Heart left ventricle (tissue), 16 donors: ENCODE data around the gene ELOA. TPM values are rescaled to one million over a fixed set of nuclear protein-coding genes. Genes with fewer than 3 reads are reported as not detected.
A peak's percentile ranks its signal among the peaks of the same experiment; 100 is the strongest.

Experiments
- ATAC-seq, 4 donors: fragments of 200-7000 bp; cut with Tn5 transposase; one replicate each; pipeline ENCODE4 v1.9.1; 2020 to 2022; ENCODE audit warnings: moderate library complexity in 4 of 4, mild to moderate bottlenecking in 3 of 4, moderate number of reproducible peaks in 1 of 4
- DNase-seq, 5 donors: peaks; one replicate each; pipeline ENCODE4 v3.0.0-alpha.2; 2020
- H3K27ac ChIP-seq, 12 donors: fragments of 200-600 bp; sonication (generic) in 4 of 12; one replicate each; pipeline versions ENCODE4 v1.5.0 to v1.8.0; 2016 to 2022; ENCODE audit warnings: mild to moderate bottlenecking in 2 of 12
- H3K27me3 ChIP-seq, 9 donors: fragments of 200-600 bp; sonication (generic) in 2 of 9; one replicate each; pipeline versions ENCODE4 v1.5.1 to v1.8.0; 2016 to 2022; ENCODE audit warnings: mild to moderate bottlenecking in 3 of 9
- H3K36me3 ChIP-seq, 9 donors: fragments of 200-600 bp; sonication (generic) in 2 of 9; one replicate each; pipeline versions ENCODE4 v1.5.0 to v1.8.0; 2018 to 2022; ENCODE audit warnings: mild to moderate bottlenecking in 2 of 9
- H3K4me1 ChIP-seq, 12 donors: fragments of 200-600 bp; sonication (generic) in 4 of 12; one replicate each; pipeline versions ENCODE4 v1.5.0 to v1.8.0; 2016 to 2022; ENCODE audit warnings: mild to moderate bottlenecking in 3 of 12
- H3K4me3 ChIP-seq, 12 donors: fragments of 200-600 bp; sonication (generic) in 4 of 12; one replicate each; pipeline versions ENCODE4 v1.5.0 to v1.8.0; 2017 to 2022; ENCODE audit warnings: mild to moderate bottlenecking in 9 of 12, moderate library complexity in 4 of 12
- H3K9me3 ChIP-seq, 12 donors: fragments of 200-600 bp; sonication (generic) in 4 of 12; one replicate each; pipeline versions ENCODE4 v1.5.0 to v1.8.0; 2016 to 2022; ENCODE audit warnings: mild to moderate bottlenecking in 1 of 12
- POLR2A ChIP-seq, 2 donors: fragments of 450-650 bp; IDR thresholded peaks; one replicate each; pipeline ENCODE4 v1.6.1; 2017; ENCODE audit warnings: antibody characterized with exemption in 2 of 2, mild to moderate bottlenecking in 2 of 2, moderate library complexity in 2 of 2
- WGBS, 4 donors: extraction: QIAGEN DNeasy Blood & Tissue Kit in 2 of 4; methylation state at CpG; one replicate each; pipeline versions ENCODE4 v1.1.5 to v1.1.7; 2013 to 2018; 5-methylcytosine and 5-hydroxymethylcytosine counted together
- intact Hi-C, 10 donors: fragments of 100-400 bp; cut with DNase I; formaldehyde crosslinking; loops; one replicate each; pipeline versions ENCODE4 v1.11.1 to v1.14.2; 2022
- polyA plus RNA-seq, 2 donors: library from polyadenylated mRNA; stranded (reverse); fragments of 200-250 nt; gene quantifications; one replicate each; pipeline ENCODE4 v1.2.3, GENCODE V29; 2013
- total RNA-seq, 9 donors: library from RNA; depleted of rRNA in 2 of 9; stranded (reverse); fragments of >200 nt in 2 of 9; fragmentation: NEBNext Ultra II Directional in 3 of 9; extraction: Animal tissue kit (Norgen Biotek cat#: 25700) in 3 of 9; gene quantifications; one replicate each; pipeline versions ENCODE4 v1.1.0 to v1.2.4, GENCODE V29; 2016 to 2023
- TF ChIP-seq, protein P1 (sequence below), 12 donors: fragments of 200-600 bp; sonication (generic) in 4 of 12; IDR thresholded peaks; one replicate each; pipeline versions ENCODE4 v1.5.0 to v1.8.0; 2018 to 2022; ENCODE audit warnings: antibody characterized with exemption in 12 of 12, mild to moderate bottlenecking in 5 of 12
- donor health status: ischemic (EF 13 %, LVEDD 7.1; RV severe dilation, severe dysfunction).
- donor health status: healthy with polysubstance abuse.
- donor health status: DM: no; HTN: yes; CAD: no.
- donor health status: DM: no; HTN: no; CAD: no.
- donor health status: ischemic (EF 25% LVEDD 6.9; RV normal size, moderate dysfunction).
- donor health status: ischemic (EF 25% LVEDD 5.7; RV mildly dilated, moderate dysfunction).
- donor health status: healthy.
- donor health status: DM: yes; HTN: yes; CAD: no.
- donor health status: ischemic (EF 35%, LVEDD 5.7; RV mildly dilated, moderate dysfunction).
- donor health status: nonischemic (EF 11% LVEDD 7.7; RV severe dilation, severe dysfunction).
- donor health status: DM: yes; HTN: yes; CAD: no.
- donor health status: PGD.
- donor health status: ischemic (EF 29% LVEDD 5.4; RV normal size, mild dysfunction).
- donor health status: nonischemic (EF 23%, LVEDD 6.1; RV moderate dilation, normal function).

The ELOA gene
- total and polyA plus RNA-seq, 11 donors, result 11.3 to 45.8 (median 34.0) TPM

DNA sequence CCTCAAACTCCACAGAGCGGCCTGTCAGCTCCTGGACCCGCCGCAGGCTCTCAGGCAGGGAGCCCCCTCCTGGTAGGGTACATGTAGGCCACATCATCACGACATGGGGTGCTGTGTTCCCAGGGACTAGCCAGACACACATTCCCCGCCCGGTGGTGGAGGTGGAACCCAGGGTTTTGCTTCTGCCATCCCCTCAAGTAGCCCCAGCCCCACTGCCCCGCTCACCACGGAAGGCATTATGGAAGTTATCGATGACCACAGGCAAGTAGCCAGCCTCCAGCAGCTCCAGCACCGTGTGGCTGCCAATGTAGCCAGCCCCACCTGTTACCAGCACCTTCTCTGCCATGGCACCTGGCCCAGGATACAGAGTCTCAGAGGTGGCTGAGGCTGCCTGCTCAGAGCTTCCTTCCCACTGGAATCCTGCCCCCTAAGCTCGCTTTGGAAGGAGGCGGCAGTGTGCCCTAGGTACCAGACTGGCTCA is 55.4 kb downstream of the ELOA start:
- ATAC-seq (no peak), DNase-seq (no peak)
- Histone ChIP-seq H3K36me3 (peaks cover 0 to 42% (median 16%) of the 10 kb centered on the region in 9 donors), H3K27ac (peak overlapping the region in 4 of 12 donors; percentile 25 to 97 (median 96)), H3K9me3 (no peaks in the 10 kb centered on the region), H3K27me3 (no peaks in the 10 kb centered on the region), H3K4me1 (peaks cover 3 to 28% (median 20%) of the 10 kb centered on the region in 12 donors), H3K4me3 (peak overlapping the region in 2 of 12 donors; percentile 78 to 79)
- intact Hi-C loops, result no loop called here
- TF ChIP-seq, protein P1, sequence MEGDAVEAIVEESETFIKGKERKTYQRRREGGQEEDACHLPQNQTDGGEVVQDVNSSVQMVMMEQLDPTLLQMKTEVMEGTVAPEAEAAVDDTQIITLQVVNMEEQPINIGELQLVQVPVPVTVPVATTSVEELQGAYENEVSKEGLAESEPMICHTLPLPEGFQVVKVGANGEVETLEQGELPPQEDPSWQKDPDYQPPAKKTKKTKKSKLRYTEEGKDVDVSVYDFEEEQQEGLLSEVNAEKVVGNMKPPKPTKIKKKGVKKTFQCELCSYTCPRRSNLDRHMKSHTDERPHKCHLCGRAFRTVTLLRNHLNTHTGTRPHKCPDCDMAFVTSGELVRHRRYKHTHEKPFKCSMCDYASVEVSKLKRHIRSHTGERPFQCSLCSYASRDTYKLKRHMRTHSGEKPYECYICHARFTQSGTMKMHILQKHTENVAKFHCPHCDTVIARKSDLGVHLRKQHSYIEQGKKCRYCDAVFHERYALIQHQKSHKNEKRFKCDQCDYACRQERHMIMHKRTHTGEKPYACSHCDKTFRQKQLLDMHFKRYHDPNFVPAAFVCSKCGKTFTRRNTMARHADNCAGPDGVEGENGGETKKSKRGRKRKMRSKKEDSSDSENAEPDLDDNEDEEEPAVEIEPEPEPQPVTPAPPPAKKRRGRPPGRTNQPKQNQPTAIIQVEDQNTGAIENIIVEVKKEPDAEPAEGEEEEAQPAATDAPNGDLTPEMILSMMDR (IDR thresholded peaks at IDR 0.05), result no peak
- TF ChIP-seq POLR2A (IDR thresholded peaks at IDR 0.05), result no peak
- 85 to 89% (median 88%) methylated on average over 7 to 12 of the region's 12 CpGs for WGBS, 4 donors

DNA sequence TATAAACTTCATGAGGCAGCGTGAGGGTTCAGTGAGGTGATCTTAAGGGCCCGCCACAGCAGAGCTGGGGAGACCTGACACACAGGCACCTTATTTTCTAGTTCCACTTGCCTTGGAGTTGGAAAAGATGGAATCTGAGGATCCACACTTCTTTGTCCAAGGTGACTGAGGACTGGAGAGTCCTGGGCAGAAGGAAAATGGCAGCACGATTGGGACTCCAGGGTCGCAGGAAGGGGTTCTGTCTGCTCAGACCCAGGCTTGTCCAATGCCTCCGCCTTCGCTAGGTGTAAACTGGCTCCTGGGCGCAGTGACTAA is 55.9 kb downstream of the ELOA start:
- ATAC-seq, result no peak
- Histone ChIP-seq H3K27me3 (no peaks in the 10 kb centered on the region), H3K9me3 (no peaks in the 10 kb centered on the region), H3K36me3 (peaks cover 0 to 41% (median 21%) of the 10 kb centered on the region in 9 donors), H3K27ac (peak overlapping the region in 8 of 12 donors; percentile 84 to 97 (median 95)), H3K4me3 (peak overlapping the region in 8 of 12 donors; percentile 64 to 88 (median 79)), H3K4me1 (peaks cover 3 to 23% (median 20%) of the 10 kb centered on the region in 12 donors)
- no peak for TF ChIP-seq POLR2A (IDR thresholded peaks at IDR 0.05)
- TF ChIP-seq, protein P1 (IDR thresholded peaks at IDR 0.05), result no peak
- 74 to 85% (median 76%) methylated on average over 6 to 7 of the region's 7 CpGs for WGBS, 4 donors
- intact Hi-C loops, result no loop called here
- DNase-seq, result no peak

DNA sequence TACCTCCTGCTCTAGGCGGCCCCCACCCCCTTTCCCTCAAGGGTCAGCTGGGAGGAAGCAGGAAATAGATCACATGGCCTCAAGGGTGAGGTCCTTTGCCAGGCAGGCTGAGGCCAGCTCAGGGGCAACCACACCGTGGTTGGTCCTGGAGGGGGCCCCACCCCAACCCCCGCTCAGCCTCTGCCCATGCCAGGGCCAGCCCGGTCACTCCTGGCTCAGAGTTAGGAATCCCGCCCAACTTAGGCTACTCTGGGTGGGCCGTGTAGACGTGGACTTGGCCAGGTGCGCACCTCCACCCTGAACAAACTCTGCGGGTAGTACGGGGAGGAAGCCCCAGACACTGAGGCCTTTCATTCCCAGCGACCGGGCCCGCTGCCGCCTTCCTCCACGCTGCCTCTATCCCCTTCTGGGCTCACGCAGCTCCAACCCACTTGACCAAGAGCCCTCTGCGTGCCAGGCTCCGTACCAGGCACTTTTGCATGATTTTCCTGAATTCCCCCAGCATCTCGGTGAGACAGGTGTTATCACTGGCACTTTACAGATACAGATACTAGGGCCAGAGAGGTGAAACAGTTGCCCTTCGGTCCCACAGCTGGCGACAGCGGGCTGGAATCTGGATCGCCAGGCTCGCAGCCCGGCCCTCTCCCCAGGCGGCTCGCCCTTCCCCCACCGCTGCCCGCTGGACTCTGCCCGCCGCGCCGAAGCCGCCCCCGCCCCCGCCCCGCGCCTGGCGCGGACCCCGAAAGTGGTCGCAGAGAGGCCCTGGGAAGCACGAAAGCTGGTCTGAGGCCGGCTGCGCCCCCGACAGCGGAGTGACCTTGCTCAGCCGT is 56.5 kb downstream of the ELOA start:
- Histone ChIP-seq H3K36me3 (peaks cover 0 to 36% (median 20%) of the 10 kb centered on the region in 9 donors), H3K4me3 (peak overlapping the region; percentile 64 to 97 (median 80)), H3K4me1 (peaks cover 3 to 23% (median 20%) of the 10 kb centered on the region in 12 donors), H3K9me3 (no peaks in the 10 kb centered on the region), H3K27ac (peak overlapping the region in 11 of 12 donors; percentile 70 to 97 (median 94)), H3K27me3 (no peaks in the 10 kb centered on the region)
- intact Hi-C loops, result loop anchor here in 3 of 10 donors (10.0 kb wide), 2 partner anchors 65 to 225 kb away; partner anchors contain the start of gene FUCA1 (in 2 of the 3)
- WGBS, 4 donors, result 2 to 7% (median 3%) methylated on average over 21 to 48 of the region's 48 CpGs
- DNase-seq (peak in 4 of 5 donors; percentile 49 to 63 (median 57)), ATAC-seq (peak in 3 of 4 donors; percentile 20 to 59 (median 49))
- TF ChIP-seq, protein P1 (IDR thresholded peaks at IDR 0.05), result no peak
- peak in 1 of 2 donors; percentile 38 for TF ChIP-seq POLR2A (IDR thresholded peaks at IDR 0.05)
